ENCODE measurements around the gene RFNG.

- no peak for TF ChIP-seq CTCF (IDR thresholded peaks at IDR 0.05)
- TF ChIP-seq EZH2 (IDR thresholded peaks at IDR 0.05): no peak
These were observed 45.7 kb upstream of the RFNG start for GRCh38 chr17:82097184-82097918.

Measured in neural progenitor cell (in vitro differentiated cells).